Omental fat pad (tissue), 4 donors: Measurements from ENCODE around the gene RPP25L. TPM values are rescaled to one million over a fixed set of nuclear protein-coding genes. Genes with fewer than 3 reads are reported as not detected.

Source experiments
- ATAC-seq: fragments of 150-250 bp; one replicate; pipeline ENCODE4 v1.9.1; 2016; ENCODE audit warnings: mild to moderate bottlenecking, moderate library complexity; ENCODE audit not compliant: low FRiP score
- DNase-seq: peaks from one replicate; pipeline ENCODE4 v3.0.0-alpha.2; 2019; ENCODE audit warnings: low spot score
- total RNA-seq, 4 donors: library from RNA; depleted of rRNA; stranded (reverse); fragments of >200 nt; gene quantifications; one replicate each; pipeline ENCODE4 v1.1.0, GENCODE V29; 2016
- TF ChIP-seq, protein P1 (sequence below), 3 donors: fragments of 450-650 bp; IDR thresholded peaks; one replicate each; pipeline ENCODE4 v1.5.1; 2016 to 2017; ENCODE audit warnings: antibody characterized with exemption in 3 of 3, mild to moderate bottlenecking in 3 of 3, moderate library complexity in 2 of 3

Gene RPP25L
- total RNA-seq, 4 donors from 2014 or later, result 13.3 to 28.1 (median 23.1) TPM

DNA sequence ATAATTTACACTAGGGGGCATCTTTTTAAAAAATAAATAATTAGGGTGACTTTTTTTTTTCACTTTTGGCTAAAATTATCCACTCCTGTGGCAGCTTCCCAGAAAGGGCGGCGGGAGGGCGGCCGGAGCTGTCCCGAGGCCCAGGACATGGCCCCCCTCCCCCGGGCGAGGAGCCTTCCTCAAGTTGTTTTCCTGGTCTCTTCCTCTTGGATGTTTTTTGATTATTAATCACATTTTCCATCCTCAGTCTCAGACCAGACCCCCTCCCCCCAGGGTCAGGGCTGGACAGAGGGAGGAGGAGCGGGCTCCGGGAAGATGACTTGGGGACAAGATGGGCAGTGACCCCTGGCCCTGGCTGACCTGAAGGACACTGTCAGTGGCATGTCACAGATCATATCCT lies 17.7 kb downstream of the RPP25L start:
- ATAC-seq (no peak), DNase-seq (no peak)
- TF ChIP-seq, protein P1, sequence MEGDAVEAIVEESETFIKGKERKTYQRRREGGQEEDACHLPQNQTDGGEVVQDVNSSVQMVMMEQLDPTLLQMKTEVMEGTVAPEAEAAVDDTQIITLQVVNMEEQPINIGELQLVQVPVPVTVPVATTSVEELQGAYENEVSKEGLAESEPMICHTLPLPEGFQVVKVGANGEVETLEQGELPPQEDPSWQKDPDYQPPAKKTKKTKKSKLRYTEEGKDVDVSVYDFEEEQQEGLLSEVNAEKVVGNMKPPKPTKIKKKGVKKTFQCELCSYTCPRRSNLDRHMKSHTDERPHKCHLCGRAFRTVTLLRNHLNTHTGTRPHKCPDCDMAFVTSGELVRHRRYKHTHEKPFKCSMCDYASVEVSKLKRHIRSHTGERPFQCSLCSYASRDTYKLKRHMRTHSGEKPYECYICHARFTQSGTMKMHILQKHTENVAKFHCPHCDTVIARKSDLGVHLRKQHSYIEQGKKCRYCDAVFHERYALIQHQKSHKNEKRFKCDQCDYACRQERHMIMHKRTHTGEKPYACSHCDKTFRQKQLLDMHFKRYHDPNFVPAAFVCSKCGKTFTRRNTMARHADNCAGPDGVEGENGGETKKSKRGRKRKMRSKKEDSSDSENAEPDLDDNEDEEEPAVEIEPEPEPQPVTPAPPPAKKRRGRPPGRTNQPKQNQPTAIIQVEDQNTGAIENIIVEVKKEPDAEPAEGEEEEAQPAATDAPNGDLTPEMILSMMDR (IDR thresholded peaks at IDR 0.05), result no peak

GRCh38 chr9:34592895-34593601 lies 18.8 kb downstream of the RPP25L start:
- ATAC-seq (no peak), DNase-seq (no peak)
- TF ChIP-seq, protein P1 (IDR thresholded peaks at IDR 0.05), result no peak

- ATAC-seq, result no peak
- DNase-seq, result no peak
- TF ChIP-seq, protein P1 (IDR thresholded peaks at IDR 0.05), result no peak
Measured at GRCh38 chr9:34591917-34592866, 19.7 kb downstream of the RPP25L start.

DNA sequence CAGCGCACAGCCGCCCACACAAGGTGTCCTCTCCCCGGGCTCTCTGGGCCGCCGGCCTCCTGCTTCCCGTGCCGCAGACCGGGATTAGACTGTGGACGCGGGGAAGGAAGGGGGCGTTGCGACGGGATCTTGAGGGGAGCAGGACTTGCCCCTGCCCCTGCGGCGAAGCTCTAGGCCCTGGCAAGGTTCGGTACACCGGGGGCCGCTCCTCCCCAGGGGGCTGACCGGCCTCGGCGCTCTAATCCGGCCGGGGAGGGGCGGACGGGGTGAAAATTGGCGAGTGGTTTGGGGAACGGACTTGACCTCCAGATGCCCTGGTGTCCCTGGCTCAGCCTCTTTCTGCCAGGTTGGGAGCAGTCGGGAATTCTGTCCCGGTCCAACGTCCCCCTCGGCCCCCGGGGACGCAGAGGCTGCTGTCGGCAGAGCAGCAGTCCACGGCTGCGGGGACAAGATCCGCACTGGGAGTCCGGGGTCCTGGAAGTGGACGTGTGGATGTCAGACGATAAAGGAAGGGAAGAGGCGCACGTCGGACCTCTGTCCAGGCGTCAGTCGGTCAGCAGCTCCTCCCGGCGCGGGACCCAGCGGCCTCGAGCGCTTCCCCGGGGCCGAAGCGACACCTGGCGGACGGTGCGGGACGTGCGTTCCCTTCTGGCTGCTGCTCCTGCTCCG lies 20.5 kb downstream of the RPP25L start:
- DNase-seq (peak; percentile 74), ATAC-seq (peak; percentile 67)
- TF ChIP-seq, protein P1 (IDR thresholded peaks at IDR 0.05), result peak in 1 of 3 donors; percentile 86

GRCh38 chr9:34590381-34591247 lies 21.3 kb downstream of the RPP25L start:
- ATAC-seq, result no peak
- TF ChIP-seq, protein P1 (IDR thresholded peaks at IDR 0.05), result no peak
- no peak for DNase-seq
